Esophagus squamous epithelium (tissue), 5 donors: ENCODE measurements around the gene SPATA18. TPM values are rescaled to one million over a fixed set of nuclear protein-coding genes. Genes with fewer than 3 reads are reported as not detected.
A peak's percentile ranks its signal among the peaks of the same experiment; 100 is the strongest.

Experiments used
- DNase-seq: peaks from one replicate; lab custom pipeline; 2025; lab: John Stamatoyannopoulos, UW
- H3K27ac ChIP-seq, 4 donors: fragments of 200-600 bp; sonication (generic); one replicate each; pipeline ENCODE4 v1.5.1; 2016 to 2019; ENCODE audit warnings: mild to moderate bottlenecking in 1 of 4
- H3K27me3 ChIP-seq, 4 donors: fragments of 200-600 bp; sonication (generic); 1 replicate in 3 of 4; 2 replicates in 1 of 4; pipeline versions ENCODE4 v1.5.1 to v1.6.0; 2017 to 2021; ENCODE audit warnings: antibody characterized with exemption in 1 of 4
- H3K36me3 ChIP-seq, 3 donors: fragments of 200-600 bp; sonication (generic); one replicate each; pipeline ENCODE4 v1.5.1; 2016 to 2019
- H3K4me1 ChIP-seq, 3 donors: fragments of 200-600 bp; sonication (generic); one replicate each; pipeline ENCODE4 v1.5.1; 2017 to 2019
- H3K4me3 ChIP-seq, 4 donors: fragments of 200-600 bp; sonication (generic); 1 replicate in 3 of 4; 2 replicates in 1 of 4; pipeline ENCODE4 v1.5.1; 2016 to 2019; ENCODE audit warnings: mild to moderate bottlenecking in 2 of 4, moderate library complexity in 1 of 4
- H3K9me3 ChIP-seq, 3 donors: fragments of 200-600 bp; sonication (generic); one replicate each; pipeline ENCODE4 v1.5.1; 2016 to 2019
- POLR2A ChIP-seq, 4 donors: fragments of 450-650 bp; IDR thresholded peaks; one replicate each; pipeline ENCODE4 v1.6.1; 2017; ENCODE audit warnings: antibody characterized with exemption in 4 of 4, mild to moderate bottlenecking in 4 of 4, moderate library complexity in 3 of 4
- WGBS, 2 donors: methylation state at CpG; one replicate each; pipeline ENCODE4 v1.1.5; 2018; 5-methylcytosine and 5-hydroxymethylcytosine counted together
- intact Hi-C: fragments of 100-400 bp; cut with DNase I; formaldehyde crosslinking; loops from one replicate; pipeline ENCODE4 v1.15.0; 2022
- total RNA-seq, 4 donors: library from RNA; depleted of rRNA; stranded (reverse); fragments of >200 nt; gene quantifications; one replicate each; pipeline ENCODE4 v1.1.0, GENCODE V29; 2016
- TF ChIP-seq, protein P1 (sequence below), 6 experiments: fragments of 450-650 bp in 4 of 6; fragments of 200-600 bp in 2 of 6; sonication (generic) in 2 of 6; IDR thresholded peaks; one replicate each; pipeline ENCODE4 v1.5.1; 2016 to 2019; ENCODE audit warnings: antibody characterized with exemption in 6 of 6, mild to moderate bottlenecking in 4 of 6, moderate library complexity in 4 of 6
- donor health status: DM: yes; HTN: yes; CAD: no.

Gene SPATA18
- total RNA-seq, 4 donors from 2014 or later, result 5.4 to 6.9 (median 6.0) TPM

DNA sequence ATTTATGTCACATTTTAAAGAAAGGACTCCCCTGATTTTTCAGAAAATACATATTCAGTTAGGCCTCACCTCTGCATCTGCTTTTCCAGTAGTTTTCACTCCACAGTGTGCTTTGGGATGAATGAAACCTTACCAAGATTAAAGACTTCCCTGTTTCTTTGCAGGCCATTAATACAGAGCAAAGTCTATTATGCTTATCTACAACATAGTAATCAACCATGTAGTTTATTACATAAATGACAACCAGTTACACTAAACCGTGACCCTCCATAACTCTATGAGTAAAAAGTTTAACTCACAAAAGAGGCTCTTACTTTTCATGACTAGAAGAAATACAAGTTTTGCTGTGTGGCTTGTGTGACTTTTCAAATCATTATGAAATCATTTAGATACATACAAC is 33.3 kb upstream of the SPATA18 start:
- intact Hi-C loops, result no loop called here
- H3K27me3 ChIP-seq, result no peaks in the 10 kb centered on the region
- H3K4me3 ChIP-seq, result no peak overlapping the region
- H3K36me3 ChIP-seq, result peaks cover 0 to 7% (median 0%) of the 10 kb centered on the region in 3 donors
- no peak for DNase-seq
- 5 to 63% methylated on average over 1 of the region's 1 CpG for WGBS, 2 donors
- TF ChIP-seq POLR2A (IDR thresholded peaks at IDR 0.05), result no peak
- no peaks in the 10 kb centered on the region for H3K4me1 ChIP-seq
- no peaks in the 10 kb centered on the region for H3K9me3 ChIP-seq
- H3K27ac ChIP-seq, result no peak overlapping the region

GRCh38 chr4:52019936-52020657 is 31.0 kb upstream of the SPATA18 start, which contains the start of gene LRRC66:
Gene LRRC66 (minus strand): TSS chr4:52020363. CDS start chr4:52017613, 2,750 bp downstream.
- no peak for DNase-seq
- WGBS, 2 donors, result 80 to 83% methylated on average over 6 of the region's 6 CpGs
- intact Hi-C loops, result no loop called here

DNA sequence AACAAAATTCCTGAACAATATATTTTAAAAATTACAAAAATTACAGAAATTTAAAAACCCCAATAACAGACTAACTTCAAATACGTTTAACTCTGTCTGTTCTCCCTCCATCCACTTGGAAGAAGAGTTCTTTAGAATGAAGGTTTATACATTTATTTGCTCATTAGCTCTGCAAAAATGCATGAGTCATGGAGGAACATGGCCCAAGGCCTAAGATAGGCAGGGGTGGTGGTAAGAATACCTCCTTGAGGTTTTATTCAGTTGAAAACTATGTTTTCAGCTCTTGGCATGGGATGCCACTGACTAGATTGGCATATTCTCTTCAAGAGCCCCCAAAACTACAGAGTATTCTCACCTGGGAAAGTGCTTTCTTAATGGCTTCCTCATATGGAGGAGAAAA is 22.1 kb upstream of the SPATA18 start:
- TF ChIP-seq POLR2A (IDR thresholded peaks at IDR 0.05), result no peak
- TF ChIP-seq, protein P1, sequence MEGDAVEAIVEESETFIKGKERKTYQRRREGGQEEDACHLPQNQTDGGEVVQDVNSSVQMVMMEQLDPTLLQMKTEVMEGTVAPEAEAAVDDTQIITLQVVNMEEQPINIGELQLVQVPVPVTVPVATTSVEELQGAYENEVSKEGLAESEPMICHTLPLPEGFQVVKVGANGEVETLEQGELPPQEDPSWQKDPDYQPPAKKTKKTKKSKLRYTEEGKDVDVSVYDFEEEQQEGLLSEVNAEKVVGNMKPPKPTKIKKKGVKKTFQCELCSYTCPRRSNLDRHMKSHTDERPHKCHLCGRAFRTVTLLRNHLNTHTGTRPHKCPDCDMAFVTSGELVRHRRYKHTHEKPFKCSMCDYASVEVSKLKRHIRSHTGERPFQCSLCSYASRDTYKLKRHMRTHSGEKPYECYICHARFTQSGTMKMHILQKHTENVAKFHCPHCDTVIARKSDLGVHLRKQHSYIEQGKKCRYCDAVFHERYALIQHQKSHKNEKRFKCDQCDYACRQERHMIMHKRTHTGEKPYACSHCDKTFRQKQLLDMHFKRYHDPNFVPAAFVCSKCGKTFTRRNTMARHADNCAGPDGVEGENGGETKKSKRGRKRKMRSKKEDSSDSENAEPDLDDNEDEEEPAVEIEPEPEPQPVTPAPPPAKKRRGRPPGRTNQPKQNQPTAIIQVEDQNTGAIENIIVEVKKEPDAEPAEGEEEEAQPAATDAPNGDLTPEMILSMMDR (IDR thresholded peaks at IDR 0.05), result no peak
- DNase-seq, result no peak
- Histone ChIP-seq H3K4me1 (no peaks in the 10 kb centered on the region), H3K36me3 (peaks cover 0 to 51% (median 0%) of the 10 kb centered on the region in 3 donors), H3K4me3 (no peak overlapping the region), H3K9me3 (no peaks in the 10 kb centered on the region), H3K27ac (no peak overlapping the region), H3K27me3 (no peaks in the 10 kb centered on the region)
- intact Hi-C loops, result no loop called here
- WGBS, 2 donors, result 43 to 54% methylated on average over 1 of the region's 1 CpG

More at GRCh38 chr4:52019936-52020657, 31.0 kb upstream of the SPATA18 start, which contains the start of gene LRRC66:
- no peak for TF ChIP-seq POLR2A (IDR thresholded peaks at IDR 0.05)
- TF ChIP-seq, protein P1 (IDR thresholded peaks at IDR 0.05), result no peak
- no peak within 1 kb of the TSS for H3K4me3 ChIP-seq
- no peaks in the 10 kb centered on the region for H3K27me3 ChIP-seq
- peaks cover 0 to 24% (median 0%) of the 10 kb centered on the region in 3 donors for H3K36me3 ChIP-seq
- no peaks in the 10 kb centered on the region for H3K4me1 ChIP-seq
- H3K27ac ChIP-seq, result peak within 1 kb of the TSS in 1 of 4 donors; percentile 32
- H3K9me3 ChIP-seq, result no peaks in the 10 kb centered on the region

- WGBS, 2 donors, result 88% methylated on average over 1 of the region's 1 CpG; no CpG with 5 or more reads in 1 of the 2 donors
- Histone ChIP-seq H3K27ac (no peak overlapping the region), H3K4me3 (no peak overlapping the region), H3K4me1 (peaks cover 0 to 15% (median 5%) of the 10 kb centered on the region in 3 donors), H3K27me3 (no peaks in the 10 kb centered on the region), H3K9me3 (no peaks in the 10 kb centered on the region), H3K36me3 (peaks cover 0 to 36% (median 0%) of the 10 kb centered on the region in 3 donors)
- DNase-seq, result no peak
- intact Hi-C loops, result no loop called here
- TF ChIP-seq, protein P1 (IDR thresholded peaks at IDR 0.05), result no peak
- TF ChIP-seq POLR2A (IDR thresholded peaks at IDR 0.05), result no peak
Measured at GRCh38 chr4:52032005-52032404, 19.1 kb upstream of the SPATA18 start.

DNA sequence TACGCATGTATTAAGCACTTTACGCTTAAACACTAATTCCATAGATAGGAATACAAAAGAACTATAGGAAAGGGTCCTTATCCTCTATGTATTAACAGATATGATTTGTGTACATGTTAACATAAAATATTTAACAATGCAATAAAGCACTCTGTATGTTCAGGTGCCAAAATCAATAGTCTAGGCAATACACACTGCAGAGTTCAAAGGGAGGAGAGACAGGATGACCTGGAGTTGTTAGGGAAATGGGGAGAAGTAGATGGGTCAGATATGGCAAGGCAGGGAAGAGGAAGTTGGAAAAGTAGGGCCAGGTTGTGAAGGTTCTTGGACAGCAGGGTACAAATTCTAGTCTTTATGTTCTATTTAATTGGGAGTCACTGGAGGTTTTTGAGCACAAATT is 15.9 kb upstream of the SPATA18 start:
- TF ChIP-seq, protein P1 (IDR thresholded peaks at IDR 0.05), result no peak
- no peak for TF ChIP-seq POLR2A (IDR thresholded peaks at IDR 0.05)
- 95 to 99% methylated on average over 2 of the region's 2 CpGs for WGBS, 2 donors
- no peak for DNase-seq
- no peak overlapping the region for H3K27ac ChIP-seq
- H3K4me3 ChIP-seq, result no peak overlapping the region
- peaks cover 0 to 30% (median 9%) of the 10 kb centered on the region in 3 donors for H3K4me1 ChIP-seq
- H3K9me3 ChIP-seq, result no peaks in the 10 kb centered on the region
- H3K36me3 ChIP-seq, result peaks cover 0 to 14% (median 0%) of the 10 kb centered on the region in 3 donors
- intact Hi-C loops, result no loop called here
- H3K27me3 ChIP-seq, result no peaks in the 10 kb centered on the region
